ENCODE results near the gene MDK.

The MDK gene

GRCh38 chr11:46363031-46363407, 18.4 kb upstream of the MDK start:
- peak in 1 of 2 experiments; percentile 83 for DNase-seq (ENCODE audit: low read depth in 1 of 2, low spot score in 1 of 2)
- Histone ChIP-seq H3K27me3 (ENCODE audit: insufficient read depth, poor library complexity, severe bottlenecking) (no peaks in the 10 kb centered on the region), H3K27ac (replicated peaks) (peak overlapping the region; percentile 97), H3K4me3 (replicated peaks; ENCODE audit: insufficient read depth, low read length) (peak overlapping the region; percentile 59)
- TF ChIP-seq CTCF (IDR thresholded peaks at IDR 0.05; ENCODE audit: insufficient read depth, low read length) (no peak), REST (IDR thresholded peaks at IDR 0.05; ENCODE audit: insufficient replicate concordance, low read depth) (no peak), POLR2AphosphoS5 (IDR thresholded peaks at IDR 0.05; ENCODE audit: low read depth) (no peak), SPI1 (IDR thresholded peaks at IDR 0.05; ENCODE audit: borderline replicate concordance, low read depth) (peak; percentile 43; the same call in 1 of the 2 replicates), GABPA (IDR thresholded peaks at IDR 0.05; ENCODE audit: low read depth) (no peak)

GRCh38 chr11:46363455-46364005, 17.9 kb upstream of the MDK start:
- H3K27me3 ChIP-seq (ENCODE audit: insufficient read depth, poor library complexity, severe bottlenecking): no peaks in the 10 kb centered on the region
- H3K4me3 ChIP-seq (replicated peaks; ENCODE audit: insufficient read depth, low read length): 0 out of 2 replicates have a peak overlapping the region, but pooled peaks have one; percentile 2
- TF ChIP-seq GABPA (IDR thresholded peaks at IDR 0.05; ENCODE audit: low read depth): no peak
- no peak for TF ChIP-seq REST (IDR thresholded peaks at IDR 0.05; ENCODE audit: insufficient replicate concordance, low read depth)
- DNase-seq (ENCODE audit: low read depth in 1 of 2, low spot score in 1 of 2): no peak
- peak overlapping the region; percentile 97 for H3K27ac ChIP-seq (replicated peaks)

- Histone ChIP-seq H3K27me3 (ENCODE audit: insufficient read depth, poor library complexity, severe bottlenecking) (no peaks in the 10 kb centered on the region), H3K27ac (replicated peaks) (peak overlapping the region; percentile 97), H3K4me3 (replicated peaks; ENCODE audit: insufficient read depth, low read length) (no peak overlapping the region)
- TF ChIP-seq CTCF (IDR thresholded peaks at IDR 0.05; ENCODE audit: insufficient read depth, low read length): no peak
- TF ChIP-seq REST (IDR thresholded peaks at IDR 0.05; ENCODE audit: insufficient replicate concordance, low read depth): no peak
- no peak for TF ChIP-seq SPI1 (IDR thresholded peaks at IDR 0.05; ENCODE audit: borderline replicate concordance, low read depth)
- TF ChIP-seq POLR2AphosphoS5 (IDR thresholded peaks at IDR 0.05; ENCODE audit: low read depth): no peak; the same call in 1 of the 2 replicates
- TF ChIP-seq GABPA (IDR thresholded peaks at IDR 0.05; ENCODE audit: low read depth): no peak
- DNase-seq (ENCODE audit: low read depth in 1 of 2, low spot score in 1 of 2): no peak
Observed at GRCh38 chr11:46364056-46364455, 17.4 kb upstream of the MDK start.

Measured in HL-60 (cell line).